ENCODE results near the gene KIF26B.

GRCh38 chr1:245666412-245666811, 511.6 kb downstream of the KIF26B start:
- TF ChIP-seq CTCF (IDR thresholded peaks at IDR 0.05; ENCODE audit: low read depth, low read length) (no peak), MAX (IDR thresholded peaks at IDR 0.05; ENCODE audit: low read depth, low read length) (no peak), POLR2A (IDR thresholded peaks at IDR 0.05; ENCODE audit: extremely low read depth, insufficient read length) (no peak)

Measured in NB4 (cell line).